ENCODE results near the gene SLC12A3.
A peak's percentile ranks its signal among the peaks of the same experiment; 100 is the strongest.

The SLC12A3 gene

GRCh38 chr16:56823081-56823733, 41.8 kb upstream of the SLC12A3 start:
- no peak overlapping the region for H3K4me2 ChIP-seq (ENCODE audit: low read length)
- H3K36me3 ChIP-seq (ENCODE audit: control insufficient read depth, insufficient read depth, low read length): no peaks in the 10 kb centered on the region
- TF ChIP-seq CTCF (IDR thresholded peaks at IDR 0.05): no peak
- H2AFZ ChIP-seq: no peak overlapping the region
- no peak overlapping the region for H3K9ac ChIP-seq
- H3K4me1 ChIP-seq: peaks cover 5% of the 10 kb centered on the region
- H3K27me3 ChIP-seq (ENCODE audit: control insufficient read depth, insufficient read depth, low read length): no peaks in the 10 kb centered on the region
- no peak overlapping the region for H3K4me3 ChIP-seq (ENCODE audit: low read depth, low read length)
- H3K27ac ChIP-seq: no peak overlapping the region
- no peaks in the 10 kb centered on the region for H3K79me2 ChIP-seq
- H3K9me3 ChIP-seq (ENCODE audit: control insufficient read depth, low read length): no peaks in the 10 kb centered on the region

- no peaks in the 10 kb centered on the region for H3K79me2 ChIP-seq
- H3K36me3 ChIP-seq (ENCODE audit: control insufficient read depth, insufficient read depth, low read length): no peaks in the 10 kb centered on the region
- H2AFZ ChIP-seq: peak overlapping the region; percentile 1
- no peak overlapping the region for H3K4me3 ChIP-seq (ENCODE audit: low read depth, low read length)
- peak; percentile 34 for TF ChIP-seq CTCF (IDR thresholded peaks at IDR 0.05)
- H3K9me3 ChIP-seq (ENCODE audit: control insufficient read depth, low read length): no peaks in the 10 kb centered on the region
- no peak overlapping the region for H3K4me2 ChIP-seq (ENCODE audit: low read length)
- no peaks in the 10 kb centered on the region for H3K27me3 ChIP-seq (ENCODE audit: control insufficient read depth, insufficient read depth, low read length)
- no peak overlapping the region for H3K27ac ChIP-seq
- H3K9ac ChIP-seq: no peak overlapping the region
- H3K4me1 ChIP-seq: peaks cover 5% of the 10 kb centered on the region
Observed at GRCh38 chr16:56824331-56824730, 40.7 kb upstream of the SLC12A3 start.

- H3K79me2 ChIP-seq: no peaks in the 10 kb centered on the region
- H3K27me3 ChIP-seq (ENCODE audit: control insufficient read depth, insufficient read depth, low read length): no peaks in the 10 kb centered on the region
- no peaks in the 10 kb centered on the region for H3K9me3 ChIP-seq (ENCODE audit: control insufficient read depth, low read length)
- no peak overlapping the region for H3K4me2 ChIP-seq (ENCODE audit: low read length)
- H3K36me3 ChIP-seq (ENCODE audit: control insufficient read depth, insufficient read depth, low read length): no peaks in the 10 kb centered on the region
- no peak overlapping the region for H3K4me3 ChIP-seq (ENCODE audit: low read depth, low read length)
- TF ChIP-seq CTCF (IDR thresholded peaks at IDR 0.05): no peak
- H2AFZ ChIP-seq: no peak overlapping the region
- no peak overlapping the region for H3K9ac ChIP-seq
- no peak overlapping the region for H3K27ac ChIP-seq
- H3K4me1 ChIP-seq: peaks cover 5% of the 10 kb centered on the region
Observed at GRCh38 chr16:56824804-56825203, 40.2 kb upstream of the SLC12A3 start.

- H2AFZ ChIP-seq: no peak overlapping the region
- TF ChIP-seq CTCF (IDR thresholded peaks at IDR 0.05): no peak
Observed at GRCh38 chr16:56825826-56826225, 39.2 kb upstream of the SLC12A3 start.

GRCh38 chr16:56828647-56829046, 36.4 kb upstream of the SLC12A3 start:
- H2AFZ ChIP-seq: no peak overlapping the region
- no peaks in the 10 kb centered on the region for H3K9me3 ChIP-seq (ENCODE audit: control insufficient read depth, low read length)
- H3K36me3 ChIP-seq (ENCODE audit: control insufficient read depth, insufficient read depth, low read length): no peaks in the 10 kb centered on the region
- H3K27ac ChIP-seq: no peak overlapping the region
- no peaks in the 10 kb centered on the region for H3K79me2 ChIP-seq
- no peaks in the 10 kb centered on the region for H3K27me3 ChIP-seq (ENCODE audit: control insufficient read depth, insufficient read depth, low read length)
- H3K4me2 ChIP-seq (ENCODE audit: low read length): no peak overlapping the region
- TF ChIP-seq CTCF (IDR thresholded peaks at IDR 0.05): no peak
- H3K4me1 ChIP-seq: peaks cover 5% of the 10 kb centered on the region
- no peak overlapping the region for H3K4me3 ChIP-seq (ENCODE audit: low read depth, low read length)
- H3K9ac ChIP-seq: no peak overlapping the region

More at GRCh38 chr16:56825826-56826225, 39.2 kb upstream of the SLC12A3 start:
- H3K9me3 ChIP-seq (ENCODE audit: control insufficient read depth, low read length): no peaks in the 10 kb centered on the region
- H3K27ac ChIP-seq: no peak overlapping the region
- no peak overlapping the region for H3K4me2 ChIP-seq (ENCODE audit: low read length)
- peaks cover 5% of the 10 kb centered on the region for H3K4me1 ChIP-seq
- H3K36me3 ChIP-seq (ENCODE audit: control insufficient read depth, insufficient read depth, low read length): no peaks in the 10 kb centered on the region
- H3K9ac ChIP-seq: no peak overlapping the region
- H3K4me3 ChIP-seq (ENCODE audit: low read depth, low read length): no peak overlapping the region
- H3K27me3 ChIP-seq (ENCODE audit: control insufficient read depth, insufficient read depth, low read length): no peaks in the 10 kb centered on the region
- H3K79me2 ChIP-seq: no peaks in the 10 kb centered on the region

All from parathyroid adenoma (tissue), 2 donors.